Sigmoid colon (tissue), 4 donors: ENCODE results near the gene CFLAR.

Experiments
- POLR2A ChIP-seq, 2 donors: fragments of 450-650 bp; IDR thresholded peaks; one replicate each; pipeline ENCODE4 v1.6.1; 2016; ENCODE audit warnings: antibody characterized with exemption in 2 of 2, mild to moderate bottlenecking in 2 of 2, moderate library complexity in 2 of 2
- POLR2AphosphoS5 ChIP-seq, 4 donors: sonication (generic); formaldehyde crosslinking; IDR thresholded peaks; one replicate each; pipeline ENCODE4 v1.6.1; 2017; ENCODE audit warnings: antibody characterized with exemption in 4 of 4
- TF ChIP-seq, protein P1 (sequence below), 4 experiments: fragments of 450-650 bp in 3 of 4; fragments of 200-600 bp in 1 of 4; IDR thresholded peaks; one replicate each; pipeline ENCODE4 v1.5.1; 2016 to 2019; ENCODE audit warnings: antibody characterized with exemption in 4 of 4, mild to moderate bottlenecking in 3 of 4, moderate library complexity in 2 of 4

GRCh38 chr2:201185863-201186262 lies 69.9 kb downstream of the CFLAR start:
- TF ChIP-seq, protein P1, sequence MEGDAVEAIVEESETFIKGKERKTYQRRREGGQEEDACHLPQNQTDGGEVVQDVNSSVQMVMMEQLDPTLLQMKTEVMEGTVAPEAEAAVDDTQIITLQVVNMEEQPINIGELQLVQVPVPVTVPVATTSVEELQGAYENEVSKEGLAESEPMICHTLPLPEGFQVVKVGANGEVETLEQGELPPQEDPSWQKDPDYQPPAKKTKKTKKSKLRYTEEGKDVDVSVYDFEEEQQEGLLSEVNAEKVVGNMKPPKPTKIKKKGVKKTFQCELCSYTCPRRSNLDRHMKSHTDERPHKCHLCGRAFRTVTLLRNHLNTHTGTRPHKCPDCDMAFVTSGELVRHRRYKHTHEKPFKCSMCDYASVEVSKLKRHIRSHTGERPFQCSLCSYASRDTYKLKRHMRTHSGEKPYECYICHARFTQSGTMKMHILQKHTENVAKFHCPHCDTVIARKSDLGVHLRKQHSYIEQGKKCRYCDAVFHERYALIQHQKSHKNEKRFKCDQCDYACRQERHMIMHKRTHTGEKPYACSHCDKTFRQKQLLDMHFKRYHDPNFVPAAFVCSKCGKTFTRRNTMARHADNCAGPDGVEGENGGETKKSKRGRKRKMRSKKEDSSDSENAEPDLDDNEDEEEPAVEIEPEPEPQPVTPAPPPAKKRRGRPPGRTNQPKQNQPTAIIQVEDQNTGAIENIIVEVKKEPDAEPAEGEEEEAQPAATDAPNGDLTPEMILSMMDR (IDR thresholded peaks at IDR 0.05) = no peak
- TF ChIP-seq POLR2A (IDR thresholded peaks at IDR 0.05) (no peak), POLR2AphosphoS5 (IDR thresholded peaks at IDR 0.05) (no peak)
